Hippocampal formation (tissue), 2 donors: Measurements from ENCODE around the gene AHNAK.

Experiments
- DNase-seq, 2 donors: peaks; one replicate each; lab custom pipeline; 2025; lab: John Stamatoyannopoulos, UW

The AHNAK gene

DNA sequence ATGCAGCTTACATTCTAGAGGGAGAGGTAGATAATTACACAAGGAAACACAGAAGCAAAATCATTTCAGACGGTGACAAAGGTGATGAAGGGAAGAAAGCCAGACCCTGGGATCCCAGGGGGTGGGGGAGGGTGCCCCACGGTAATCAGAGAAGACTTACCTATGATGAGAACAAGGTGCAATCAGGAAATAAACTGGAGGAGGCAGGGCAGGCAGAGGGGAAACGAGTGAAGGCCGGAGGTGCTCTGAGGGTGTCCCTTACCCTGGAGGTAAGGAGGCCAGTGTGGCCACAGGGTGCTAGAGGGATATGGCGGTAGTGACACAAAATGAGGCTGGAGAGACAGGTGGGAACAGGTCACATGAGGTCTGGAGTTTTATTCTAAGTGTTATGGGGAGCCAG is 141.7 kb downstream of the AHNAK start:
- no peak for DNase-seq

DNA sequence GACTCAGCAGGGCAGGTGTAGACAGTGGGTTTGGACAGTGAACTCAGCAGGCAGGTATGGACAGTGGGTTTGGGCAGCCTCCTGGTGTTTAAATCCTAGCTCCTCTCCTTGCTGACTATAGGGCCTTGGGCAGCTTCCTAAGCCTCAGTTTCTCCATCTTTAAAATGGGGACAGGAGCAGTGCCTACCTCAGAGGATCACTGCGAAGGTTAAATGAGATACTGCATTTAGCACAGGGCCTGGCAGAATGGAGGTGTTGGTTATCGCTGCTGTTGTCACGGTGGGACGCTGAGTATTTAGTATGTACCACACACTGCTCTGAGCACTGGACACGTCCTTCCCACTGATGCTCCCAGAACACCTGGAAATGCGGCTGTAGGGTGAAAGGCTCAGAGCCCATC is 142.2 kb downstream of the AHNAK start:
- DNase-seq = no peak

DNA sequence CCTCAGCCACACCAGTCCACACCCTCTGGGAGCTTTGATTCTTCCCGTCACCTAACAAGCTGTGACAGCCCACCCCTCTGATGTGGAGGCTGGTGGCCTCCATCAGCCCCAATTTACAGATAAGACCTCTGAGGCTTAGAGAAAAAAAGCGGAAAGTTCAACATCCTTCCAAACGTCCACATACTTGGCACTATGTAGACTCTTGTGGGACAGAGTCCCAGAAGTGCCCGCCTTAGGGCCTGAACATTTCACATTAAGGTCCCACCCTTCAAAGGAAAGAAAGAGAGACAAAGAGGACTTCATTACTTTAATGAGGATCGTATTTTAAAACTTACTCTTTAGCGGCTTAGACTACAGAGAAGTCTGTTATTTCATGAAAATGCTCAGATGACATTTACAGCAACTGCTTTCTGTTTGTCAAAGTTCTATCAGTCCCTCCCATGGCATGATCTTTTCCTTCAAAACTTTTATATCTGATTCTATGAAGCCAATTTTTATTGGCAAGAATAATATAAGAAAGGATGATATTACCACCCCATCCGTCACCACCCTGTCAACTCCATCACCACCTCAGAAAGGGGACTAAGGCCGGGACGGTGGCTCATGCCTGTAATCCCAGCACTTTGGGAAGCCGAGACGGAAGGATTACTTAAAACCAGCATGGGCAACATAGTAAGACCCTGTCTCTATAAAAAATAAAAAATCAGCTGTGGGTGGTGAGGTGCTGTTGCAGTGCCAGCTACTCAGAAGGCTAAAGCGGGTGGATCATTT is 143.5 kb downstream of the AHNAK start:
- no peak for DNase-seq

DNA sequence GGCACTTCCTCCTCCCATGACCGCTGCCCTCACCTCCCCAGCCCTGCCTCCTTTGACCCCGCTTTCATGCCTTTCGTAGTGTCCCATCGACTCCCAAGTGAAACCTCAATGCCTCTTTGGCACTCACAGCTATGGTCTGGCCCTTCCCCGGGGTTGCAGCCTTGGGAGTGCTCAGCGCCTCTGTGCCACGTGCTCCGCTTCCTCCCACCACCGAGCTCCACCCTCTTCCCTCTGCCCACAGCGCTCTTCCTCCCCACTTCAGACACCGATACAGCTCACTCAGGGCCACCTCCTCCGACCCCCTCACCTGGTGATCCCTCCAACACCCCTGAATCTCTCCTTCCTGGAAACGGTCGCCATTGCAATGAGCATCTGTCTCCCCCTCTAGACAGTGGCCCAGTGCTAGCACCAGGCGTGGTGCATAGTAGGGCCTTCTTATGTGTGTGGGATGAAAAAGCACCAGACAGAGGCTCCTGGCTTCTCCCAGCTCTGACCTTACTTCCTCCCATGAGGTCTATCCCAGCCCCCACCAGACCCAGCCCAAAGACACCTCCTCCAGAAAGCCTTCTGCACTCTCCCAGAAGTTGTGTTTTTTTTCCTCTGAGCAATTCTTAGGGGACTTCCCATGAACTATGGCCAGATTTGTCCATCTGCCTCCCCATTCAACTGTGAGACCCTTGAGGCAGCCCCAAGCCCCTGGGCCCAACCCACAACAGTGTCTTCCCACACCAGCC is 144.2 kb downstream of the AHNAK start:
- no peak for DNase-seq

DNA sequence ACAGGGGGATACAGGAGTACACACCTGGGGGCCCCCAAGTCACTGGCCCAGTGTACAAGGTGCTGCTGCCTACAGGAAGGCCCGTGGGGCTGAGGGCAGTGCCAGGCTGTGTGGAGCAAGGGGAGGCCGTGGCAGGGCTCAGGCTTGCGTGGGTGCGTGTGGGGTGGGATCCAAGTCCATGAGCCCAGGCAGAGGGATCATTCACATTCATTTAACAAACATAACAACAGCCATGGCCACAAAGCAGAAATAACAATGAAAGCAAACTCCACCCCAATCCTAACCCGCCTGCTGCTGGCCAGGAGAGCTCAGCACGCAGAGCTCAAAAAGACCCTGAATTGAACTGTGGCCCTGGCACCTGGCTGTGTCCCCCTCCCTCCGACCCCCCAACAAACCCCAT is 144.8 kb downstream of the AHNAK start:
- DNase-seq = no peak

DNA sequence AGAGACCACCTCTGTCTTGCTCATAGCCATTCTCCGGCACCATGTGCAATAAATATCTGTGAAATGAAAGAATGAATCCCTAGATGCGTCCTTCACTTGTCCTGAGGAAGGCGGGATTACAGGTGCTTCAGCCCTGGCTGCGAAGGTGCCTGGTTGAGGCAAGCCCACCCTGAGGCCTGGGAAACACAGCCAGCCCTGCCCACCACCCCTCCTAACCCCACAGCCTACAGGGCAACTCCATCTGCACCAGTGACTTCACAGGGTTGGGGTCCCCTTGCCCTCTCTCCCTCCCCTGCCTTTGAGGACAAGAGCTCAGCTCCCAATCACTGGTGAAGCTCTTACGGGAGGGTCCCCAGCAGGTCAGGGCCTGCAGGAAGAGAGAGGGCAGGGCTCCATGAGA is 145.2 kb downstream of the AHNAK start:
- DNase-seq = no peak

GRCh38 chr11:62400760-62401159 is 145.8 kb downstream of the AHNAK start:
- DNase-seq = peak; percentile 29 to 33

- no peak for DNase-seq
These were observed 146.3 kb downstream of the AHNAK start for GRCh38 chr11:62400281-62400680.

DNA sequence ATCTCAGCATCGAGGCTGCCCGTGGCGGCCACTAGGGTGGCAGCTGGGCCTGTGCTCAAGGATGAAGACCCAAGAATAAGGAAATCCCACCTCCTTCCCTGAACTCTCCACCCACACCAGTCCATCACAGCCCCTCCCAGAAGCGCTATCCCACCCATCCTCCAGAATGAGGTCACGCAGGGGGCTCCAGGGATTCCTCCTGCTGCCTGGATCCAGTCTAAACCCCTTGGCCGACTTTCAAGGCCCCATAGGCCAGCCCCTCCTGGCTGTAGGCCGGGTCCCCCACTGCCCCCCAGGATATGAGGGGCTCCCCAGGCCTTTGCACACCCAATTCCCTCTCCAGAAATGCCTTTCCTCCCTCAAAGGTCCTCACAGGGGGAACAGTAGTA is 146.7 kb downstream of the AHNAK start:
- no peak for DNase-seq

GRCh38 chr11:62399172-62399877 is 147.3 kb downstream of the AHNAK start:
- no peak for DNase-seq

DNA sequence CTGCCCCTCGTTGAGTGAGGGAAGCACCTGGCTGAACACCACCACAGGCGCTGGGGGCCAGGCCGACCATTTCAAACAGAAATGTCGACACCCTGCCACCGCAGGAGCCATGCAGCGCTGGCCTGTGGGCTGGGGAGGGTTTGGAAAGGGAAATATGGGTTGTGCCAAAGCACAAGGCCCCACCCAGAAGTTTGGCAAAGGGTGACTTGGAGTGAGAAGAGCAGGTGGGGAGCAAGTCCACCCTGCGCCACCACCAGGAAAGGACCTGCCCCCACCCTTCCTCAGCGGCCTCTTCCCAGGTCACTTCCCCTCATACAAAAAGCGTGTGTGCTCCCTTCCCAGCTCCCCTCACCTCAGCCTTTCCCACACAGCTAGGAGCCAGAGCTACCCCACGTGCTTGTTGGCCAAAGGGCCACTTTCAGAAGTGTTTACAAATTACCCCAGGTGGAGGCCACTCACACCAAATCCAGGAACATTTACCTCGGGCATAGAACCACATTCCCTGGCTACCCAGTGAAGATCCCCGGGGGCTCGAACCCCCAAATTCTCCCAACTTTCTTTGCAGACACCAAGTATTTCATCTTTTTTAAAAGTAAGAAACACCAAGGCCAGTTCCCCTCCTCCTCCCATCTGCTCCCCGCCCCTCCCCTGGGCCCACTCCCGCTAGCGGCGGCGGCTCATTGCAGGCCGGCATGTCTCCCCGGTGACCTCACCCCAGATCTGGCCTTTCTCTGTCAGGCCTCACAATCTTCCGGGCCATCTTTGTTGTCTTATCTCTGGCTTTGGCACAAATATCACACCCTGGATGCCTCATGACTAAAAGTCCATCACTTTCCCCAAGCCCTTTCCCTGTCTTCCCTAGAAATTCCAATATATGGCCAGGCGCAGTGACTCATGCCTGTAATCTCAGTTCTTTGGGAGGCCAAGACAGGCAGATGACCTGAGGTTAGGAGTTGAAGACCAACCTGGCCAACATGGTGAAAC is 148.3 kb downstream of the AHNAK start:
- DNase-seq = no peak

- no peak for DNase-seq
These were observed 150.6 kb downstream of the AHNAK start for GRCh38 chr11:62395885-62396551.

DNA sequence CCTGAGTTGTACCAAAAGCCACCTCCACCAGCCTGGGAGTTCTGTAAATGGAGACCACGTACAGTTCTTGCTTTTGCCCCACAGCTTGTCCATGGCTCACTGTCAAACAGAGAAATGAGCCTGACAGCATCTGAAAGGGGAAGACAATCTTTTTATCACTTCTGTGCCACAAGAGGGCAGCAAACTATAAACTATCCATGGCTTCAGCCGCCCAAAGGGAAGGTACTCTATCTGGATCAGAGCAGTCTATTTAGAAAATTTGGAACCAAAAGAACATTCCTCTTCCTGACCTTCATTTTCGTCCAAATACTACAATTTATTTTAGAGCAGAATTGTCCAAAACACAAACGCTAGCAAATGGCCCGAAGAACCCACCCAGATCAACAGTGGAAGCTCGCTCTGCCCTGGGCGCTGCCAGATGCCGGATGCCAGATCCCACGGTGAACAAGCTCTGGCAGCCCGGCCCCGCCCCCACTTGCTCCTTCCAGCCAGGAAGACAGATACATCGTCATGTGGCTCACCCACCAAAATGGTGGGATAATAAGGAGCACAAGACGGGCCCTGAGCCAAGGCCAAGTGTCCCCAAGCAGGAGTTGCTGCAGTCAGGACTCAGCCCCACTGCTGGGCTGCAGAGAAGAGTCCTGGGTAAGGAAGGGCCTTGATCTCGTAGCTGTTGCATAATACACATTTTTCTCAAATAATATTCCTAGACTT is 151.6 kb downstream of the AHNAK start:
- DNase-seq = peak; percentile 68 to 94

DNA sequence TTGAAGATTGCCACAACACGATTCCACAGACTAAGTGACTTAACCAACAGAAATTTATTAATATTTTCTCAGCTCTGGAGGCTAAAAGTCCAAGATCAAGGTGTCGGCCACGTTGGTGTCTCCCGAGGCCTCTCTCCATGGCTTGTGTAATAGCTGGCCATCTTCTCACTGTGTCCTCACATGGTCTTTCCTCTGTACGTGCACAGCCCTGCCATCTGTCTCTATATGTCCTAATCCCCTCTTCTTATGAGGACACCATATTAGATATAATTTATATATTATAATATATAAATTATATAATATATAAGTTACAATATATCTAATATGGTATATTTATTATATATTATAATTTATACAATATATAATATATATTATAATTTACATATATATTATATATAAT is 152.9 kb downstream of the AHNAK start:
- no peak for DNase-seq

GRCh38 chr11:62393061-62393611 is 153.5 kb downstream of the AHNAK start:
- no peak for DNase-seq

- no peak for DNase-seq
These were observed 154.1 kb downstream of the AHNAK start for GRCh38 chr11:62392506-62392905.

- DNase-seq = no peak
These were observed 154.8 kb downstream of the AHNAK start for GRCh38 chr11:62391642-62392425.

GRCh38 chr11:62390722-62391121 is 155.9 kb downstream of the AHNAK start:
- DNase-seq = no peak

- no peak for DNase-seq
These were observed 156.4 kb downstream of the AHNAK start for GRCh38 chr11:62390237-62390636.
